Stimulated activated CD4-positive, alpha-beta T cell treated with anti-CD3 and anti-CD28 coated beads, Interleukin-2, amount 100 ng/mL, for 4 hours (primary cell): ENCODE measurements around the gene KIF24.
"Not testable (repeated sequence)": the region's sequence is repeated elsewhere in the genome, so short reads cannot be mapped to it uniquely, and the experiment has no call there.

ENCODE experiments used
- DNase-seq: peaks from one replicate; pipeline ENCODE4 v3.0.0-alpha.2; 2020; ENCODE audit warnings: low read depth

KIF24 gene

GRCh38 chr9:34328500-34328986, 525 bp downstream of the KIF24 start:
- DNase-seq: no peak

- no peak for DNase-seq
Observed at GRCh38 chr9:34326690-34327089, 2.4 kb downstream of the KIF24 start.

- no peak for DNase-seq
Observed at GRCh38 chr9:34322899-34323591, 6.0 kb downstream of the KIF24 start.

- no peak for DNase-seq
Observed at GRCh38 chr9:34321451-34321850, 7.6 kb downstream of the KIF24 start.

- DNase-seq: no peak
Observed at GRCh38 chr9:34318163-34318790, 10.8 kb downstream of the KIF24 start.

GRCh38 chr9:34317436-34317835, 11.6 kb downstream of the KIF24 start:
- no peak for DNase-seq

GRCh38 chr9:34311499-34312185, 17.4 kb downstream of the KIF24 start:
- DNase-seq: no peak

GRCh38 chr9:34310215-34310614, 18.9 kb downstream of the KIF24 start:
- no peak for DNase-seq

- not testable (repeated sequence) for DNase-seq
Observed at GRCh38 chr9:34308316-34308715, 20.8 kb downstream of the KIF24 start.

- DNase-seq: not testable (repeated sequence)
Observed at GRCh38 chr9:34301064-34301463, 28.0 kb downstream of the KIF24 start.

GRCh38 chr9:34292552-34292951, 36.5 kb downstream of the KIF24 start:
- no peak for DNase-seq

GRCh38 chr9:34291423-34291822, 37.6 kb downstream of the KIF24 start:
- no peak for DNase-seq

GRCh38 chr9:34291023-34291422, 38.0 kb downstream of the KIF24 start:
- no peak for DNase-seq

GRCh38 chr9:34289159-34289558, 39.9 kb downstream of the KIF24 start:
- DNase-seq: no peak

GRCh38 chr9:34282096-34282495, 47.0 kb downstream of the KIF24 start:
- no peak for DNase-seq

- DNase-seq: no peak
Observed at GRCh38 chr9:34279411-34279810, 49.7 kb downstream of the KIF24 start.
